ENCODE measurements around the gene DST. TPM values are rescaled to one million over a fixed set of nuclear protein-coding genes. Genes with fewer than 3 reads are reported as not detected.

Gene DST
- total RNA-seq, 2 experiments from 2014 or later, result 5.7 to 5.9 TPM

DNA sequence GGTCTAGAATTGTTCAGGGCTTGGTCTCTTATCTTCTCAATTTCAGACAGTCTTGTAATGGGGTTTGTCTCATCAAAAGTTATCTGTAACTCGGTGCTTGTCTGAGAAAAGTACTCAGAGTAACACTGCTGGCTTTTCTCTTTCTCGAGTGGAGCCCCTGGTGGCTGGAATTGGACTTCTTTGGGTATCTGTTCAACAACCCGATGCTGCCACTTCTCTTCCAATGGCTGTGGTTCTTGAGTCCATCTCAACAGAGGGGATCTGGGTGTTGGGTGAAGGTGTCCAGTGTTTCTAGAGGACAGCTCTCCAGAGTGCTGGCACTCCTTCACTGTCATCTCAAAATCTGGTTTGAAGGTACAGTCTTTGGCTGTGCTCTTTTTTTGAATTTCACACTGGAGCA is 24.6 kb downstream of the DST start:
- ATAC-seq (ENCODE audit: poor library complexity), result no peak
- H3K36me3 Mint-ChIP-seq (ENCODE audit: low read depth), result no peaks in the 10 kb centered on the region
- Histone ChIP-seq H3K4me3 (ENCODE audit: low read length) (no peak overlapping the region), H3K9me3 (ENCODE audit: control insufficient read depth in 1 of 2, insufficient read depth in 1 of 2, low read length in 2 of 2) (no peaks in the 10 kb centered on the region), H3K36me3 (ENCODE audit: insufficient read depth, low read length) (no peaks in the 10 kb centered on the region), H3K27me3 (ENCODE audit: control insufficient read depth in 1 of 2, insufficient read depth in 2 of 2, low read length in 2 of 2) (no peaks in the 10 kb centered on the region), H3K4me1 (ENCODE audit: insufficient read depth, low read length) (no peaks in the 10 kb centered on the region), H3K27ac (ENCODE audit: low read depth in 1 of 2, low read length in 2 of 2) (no peak overlapping the region)
- TF ChIP-seq, protein P1, sequence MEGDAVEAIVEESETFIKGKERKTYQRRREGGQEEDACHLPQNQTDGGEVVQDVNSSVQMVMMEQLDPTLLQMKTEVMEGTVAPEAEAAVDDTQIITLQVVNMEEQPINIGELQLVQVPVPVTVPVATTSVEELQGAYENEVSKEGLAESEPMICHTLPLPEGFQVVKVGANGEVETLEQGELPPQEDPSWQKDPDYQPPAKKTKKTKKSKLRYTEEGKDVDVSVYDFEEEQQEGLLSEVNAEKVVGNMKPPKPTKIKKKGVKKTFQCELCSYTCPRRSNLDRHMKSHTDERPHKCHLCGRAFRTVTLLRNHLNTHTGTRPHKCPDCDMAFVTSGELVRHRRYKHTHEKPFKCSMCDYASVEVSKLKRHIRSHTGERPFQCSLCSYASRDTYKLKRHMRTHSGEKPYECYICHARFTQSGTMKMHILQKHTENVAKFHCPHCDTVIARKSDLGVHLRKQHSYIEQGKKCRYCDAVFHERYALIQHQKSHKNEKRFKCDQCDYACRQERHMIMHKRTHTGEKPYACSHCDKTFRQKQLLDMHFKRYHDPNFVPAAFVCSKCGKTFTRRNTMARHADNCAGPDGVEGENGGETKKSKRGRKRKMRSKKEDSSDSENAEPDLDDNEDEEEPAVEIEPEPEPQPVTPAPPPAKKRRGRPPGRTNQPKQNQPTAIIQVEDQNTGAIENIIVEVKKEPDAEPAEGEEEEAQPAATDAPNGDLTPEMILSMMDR (IDR thresholded peaks at IDR 0.05), result no peak
- no peak for DNase-seq
- no peaks in the 10 kb centered on the region for H3K9me3 Mint-ChIP-seq
- POLR2A ChIA-PET, result no interaction called here
- H3K4me3 Mint-ChIP-seq, result no peak overlapping the region
- no peaks in the 10 kb centered on the region for H3K4me1 Mint-ChIP-seq (ENCODE audit: low read depth)
- CTCF ChIA-PET, result interaction anchor here (1.5 kb wide), 1 partner anchor 12 kb away, joined by 3 read pairs; no protein-coding TSS in a partner anchor
- no peak overlapping the region for H3K27ac Mint-ChIP-seq
- intact Hi-C loops (cut with DNase I, micrococcal nuclease), result no loop called here
- no peaks in the 10 kb centered on the region for H3K27me3 Mint-ChIP-seq

GRCh38 chr6:56616967-56617366 is 25.7 kb downstream of the DST start:
- CTCF ChIA-PET, result no interaction called here
- no peak for DNase-seq
- no peaks in the 10 kb centered on the region for H3K9me3 Mint-ChIP-seq

DNA sequence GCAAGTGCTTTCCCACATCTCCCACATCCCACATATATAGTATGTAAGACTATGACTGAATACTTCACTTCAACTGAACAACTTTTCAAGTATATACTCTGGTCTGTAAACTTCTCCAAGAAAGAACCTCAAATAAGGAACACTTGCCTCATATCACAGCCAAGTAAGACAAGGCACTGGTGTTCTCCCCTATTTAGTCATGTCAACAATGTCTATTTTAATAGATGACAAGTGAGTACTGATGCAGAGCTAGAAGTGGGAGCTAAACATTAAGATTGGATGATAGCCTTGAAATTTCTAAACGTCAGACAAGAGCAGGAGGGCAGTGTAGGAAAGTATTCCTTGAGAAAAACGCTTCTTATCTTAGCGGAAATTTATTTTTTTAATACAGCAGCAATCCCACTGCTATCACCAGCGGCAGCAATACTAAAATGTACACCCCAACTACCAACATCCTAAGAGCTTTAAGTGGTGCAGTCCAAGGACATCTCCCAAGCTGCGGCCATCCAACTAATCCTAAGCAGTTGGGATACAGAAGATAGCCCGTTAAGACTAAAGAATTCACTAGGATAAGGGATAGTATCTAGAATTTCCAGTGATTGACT is 29.3 kb downstream of the DST start:
- DNase-seq (no peak), ATAC-seq (ENCODE audit: poor library complexity) (no peak)
- no peaks in the 10 kb centered on the region for H3K36me3 ChIP-seq (ENCODE audit: insufficient read depth, low read length)
- no peaks in the 10 kb centered on the region for H3K4me1 ChIP-seq (ENCODE audit: insufficient read depth, low read length)
- no peak overlapping the region for H3K4me3 ChIP-seq (ENCODE audit: low read length)
- no peaks in the 10 kb centered on the region for H3K27me3 ChIP-seq (ENCODE audit: control insufficient read depth in 1 of 2, insufficient read depth in 2 of 2, low read length in 2 of 2)
- Mint-ChIP-seq H3K36me3 (ENCODE audit: low read depth) (no peaks in the 10 kb centered on the region), H3K4me1 (ENCODE audit: low read depth) (no peaks in the 10 kb centered on the region), H3K4me3 (no peak overlapping the region), H3K9me3 (no peaks in the 10 kb centered on the region), H3K27me3 (no peaks in the 10 kb centered on the region), H3K27ac (no peak overlapping the region)
- intact Hi-C loops (cut with DNase I, micrococcal nuclease), result no loop called here
- ChIA-PET CTCF (interaction anchor here (1.1 kb wide), 1 partner anchor 8 kb away, joined by 3 read pairs; no protein-coding TSS in a partner anchor), POLR2A (no interaction called here)
- TF ChIP-seq, protein P1 (IDR thresholded peaks at IDR 0.05), result no peak
- H3K27ac ChIP-seq (ENCODE audit: low read depth in 1 of 2, low read length in 2 of 2), result no peak overlapping the region
- H3K9me3 ChIP-seq (ENCODE audit: control insufficient read depth in 1 of 2, insufficient read depth in 1 of 2, low read length in 2 of 2), result no peaks in the 10 kb centered on the region

More at GRCh38 chr6:56616967-56617366, 25.7 kb downstream of the DST start:
- H3K4me1 ChIP-seq (ENCODE audit: insufficient read depth, low read length), result no peaks in the 10 kb centered on the region
- ATAC-seq (ENCODE audit: poor library complexity), result no peak
- Mint-ChIP-seq H3K4me3 (no peak overlapping the region), H3K27me3 (no peaks in the 10 kb centered on the region), H3K4me1 (ENCODE audit: low read depth) (no peaks in the 10 kb centered on the region), H3K27ac (no peak overlapping the region), H3K36me3 (ENCODE audit: low read depth) (no peaks in the 10 kb centered on the region)
- H3K27me3 ChIP-seq (ENCODE audit: control insufficient read depth in 1 of 2, insufficient read depth in 2 of 2, low read length in 2 of 2), result no peaks in the 10 kb centered on the region
- TF ChIP-seq, protein P1 (IDR thresholded peaks at IDR 0.05), result no peak
- H3K36me3 ChIP-seq (ENCODE audit: insufficient read depth, low read length), result no peaks in the 10 kb centered on the region
- H3K27ac ChIP-seq (ENCODE audit: low read depth in 1 of 2, low read length in 2 of 2), result no peak overlapping the region
- intact Hi-C loops (cut with DNase I, micrococcal nuclease), result no loop called here
- no peaks in the 10 kb centered on the region for H3K9me3 ChIP-seq (ENCODE audit: control insufficient read depth in 1 of 2, insufficient read depth in 1 of 2, low read length in 2 of 2)
- POLR2A ChIA-PET, result no interaction called here
- no peak overlapping the region for H3K4me3 ChIP-seq (ENCODE audit: low read length)

All from CD4-positive, alpha-beta T cell (primary cell).